Panc1 (cell line): ENCODE measurements around the gene RFPL4A. TPM values are rescaled to one million over a fixed set of nuclear protein-coding genes. Genes with fewer than 3 reads are reported as not detected.
"Not testable (repeated sequence)": the region's sequence is repeated elsewhere in the genome, so short reads cannot be mapped to it uniquely, and the experiment has no call there.

Experiments used
- ATAC-seq: fragments of 200-7000 bp; cut with Tn5 transposase; 2 replicates; pipeline ENCODE4 v1.9.1; 2020; ENCODE audit warnings: mild to moderate bottlenecking, moderate library complexity
- Bru-seq: library from RNA; stranded (reverse); fragments of 400-500 nt; gene quantifications from one replicate; lab custom pipeline; 2021; lab: Mats Ljungman, UMichigan
- BruChase-seq, 2 experiments: library from RNA; stranded (reverse); fragments of 400-500 nt; gene quantifications; one replicate each; lab custom pipeline; 2021; lab: Mats Ljungman, UMichigan
- BruUV-seq: library from RNA; stranded (reverse); fragments of 400-500 nt; replicated peaks from 2 replicates; lab custom pipeline; 2021; lab: Mats Ljungman, UMichigan
- CTCF ChIA-PET: fragments of 300-600 bp; sonication (Branson Sonifier 250); formaldehyde crosslinking; loops from one replicate; lab custom pipeline; 2022; ENCODE audit warnings: antibody characterized with exemption; lab: Charles Lee
- POLR2A ChIA-PET: fragments of 300-600 bp; sonication (Branson Sonifier 250); formaldehyde crosslinking; loops from one replicate; lab custom pipeline; 2022; ENCODE audit warnings: antibody characterized with exemption; lab: Charles Lee
- DNase-seq: peaks from one replicate; pipeline ENCODE4 v3.0.0-alpha.2; 2010; ENCODE audit warnings: low read depth, low spot score
- H3K27ac ChIP-seq: 2 replicates; pipeline ENCODE4 v1.5.1; 2011; ENCODE audit warnings: mild to moderate bottlenecking, low read length, inconsistent platforms
- H3K27me3 ChIP-seq: fragments of 200-500 bp; sonication (Bioruptor generic); 2 replicates; pipeline ENCODE4 v1.6.0; 2014; ENCODE audit warnings: low read length, inconsistent platforms; ENCODE audit not compliant: control insufficient read depth, insufficient read depth
- H3K36me3 ChIP-seq: fragments of 200-500 bp; sonication (Bioruptor generic); 2 replicates; pipeline ENCODE4 v1.5.1; 2014; ENCODE audit warnings: inconsistent platforms, mild to moderate bottlenecking, low read length, moderate library complexity; ENCODE audit not compliant: control insufficient read depth, insufficient read depth
- H3K4me1 ChIP-seq: 2 replicates; pipeline ENCODE4 v1.5.1; 2011; ENCODE audit warnings: inconsistent platforms, mild to moderate bottlenecking, low read length, moderate library complexity; ENCODE audit not compliant: control insufficient read depth, insufficient read depth
- H3K4me3 ChIP-seq, 2 experiments: 2 replicates each; pipeline ENCODE4 v1.5.1; 2011 to 2012; ENCODE audit warnings: low read depth in 2 of 2, low read length in 2 of 2, mild to moderate bottlenecking in 2 of 2, inconsistent platforms in 1 of 2, moderate library complexity in 1 of 2
- H3K9me3 ChIP-seq: fragments of 200-500 bp; sonication (Bioruptor generic); 2 replicates; pipeline ENCODE4 v1.5.1; 2014; ENCODE audit warnings: low read depth, mild to moderate bottlenecking, inconsistent platforms, low read length, moderate library complexity; ENCODE audit not compliant: control insufficient read depth, insufficient read depth
- CTCF ChIP-seq: fragments of 450-650 bp; IDR thresholded peaks from 2 replicates; pipeline ENCODE4 v1.5.1; 2017; ENCODE audit warnings: mild to moderate bottlenecking
- POLR2AphosphoS5 ChIP-seq: IDR thresholded peaks from 2 replicates; pipeline ENCODE4 v1.6.1; 2012; ENCODE audit warnings: mild to moderate bottlenecking, low read depth, low read length, moderate library complexity
- SIN3A ChIP-seq: IDR thresholded peaks from 2 replicates; pipeline ENCODE4 v1.6.1; 2012; ENCODE audit warnings: low read depth, mild to moderate bottlenecking, low read length, moderate library complexity, borderline replicate concordance; ENCODE audit not compliant: insufficient read depth
- TCF7L2 ChIP-seq: IDR thresholded peaks from 2 replicates; pipeline ENCODE4 v1.6.1; 2011; ENCODE audit warnings: mild to moderate bottlenecking, low read depth, low read length, inconsistent platforms
- in situ Hi-C: cut with HindIII; loops from 2 replicates; pipeline ENCODE4 v1.10.0; 2016; ENCODE audit warnings: low sequenced_read_pairs, low pct_unique_long_range_greater_than_20kb
- intact Hi-C: fragments of 100-400 bp; cut with micrococcal nuclease; formaldehyde crosslinking; loops from one replicate; pipeline ENCODE4 v1.10.0; 2022; ENCODE audit not compliant: unreplicated experiment
- long read RNA-seq: library from polyadenylated mRNA; unstranded; transcript quantifications from one replicate; pipeline ENCODE4 v2.0.0, GENCODE V29; 2021; ENCODE audit not compliant: unreplicated experiment
- polyA plus RNA-seq: library from polyadenylated mRNA; unstranded; fragments of >200 nt; gene quantifications from one replicate; pipeline ENCODE4 v1.2.1, GENCODE V29; 2012; ENCODE audit warnings: missing spikeins; ENCODE audit not compliant: insufficient read length
- total RNA-seq: library from RNA; stranded (reverse); gene quantifications from one replicate; pipeline ENCODE4 v1.2.1, GENCODE V29; 2021; ENCODE audit not compliant: unreplicated experiment
- TF ChIP-seq, protein P1 (sequence below), 2 experiments: IDR thresholded peaks; 2 replicates each; pipeline ENCODE4 v1.6.1; 2011 to 2012; ENCODE audit warnings: low read depth in 2 of 2, control low read depth in 1 of 2, low read length in 1 of 2, mild to moderate bottlenecking in 1 of 2, moderate library complexity in 1 of 2; ENCODE audit not compliant: insufficient read depth in 1 of 2

The RFPL4A gene
- not detected for total RNA-seq
- polyA plus RNA-seq, result not detected
- Bru-seq, nascent RNA, result not detected
- BruChase-seq, experiment 1, labeled RNA remaining after a 2-hour chase, result percentile 20 among the genes with signal in this experiment
- BruChase-seq, experiment 2, labeled RNA remaining after a 6-hour chase, result percentile 12 among the genes with signal in this experiment
- long read RNA-seq, result 0 reads

DNA sequence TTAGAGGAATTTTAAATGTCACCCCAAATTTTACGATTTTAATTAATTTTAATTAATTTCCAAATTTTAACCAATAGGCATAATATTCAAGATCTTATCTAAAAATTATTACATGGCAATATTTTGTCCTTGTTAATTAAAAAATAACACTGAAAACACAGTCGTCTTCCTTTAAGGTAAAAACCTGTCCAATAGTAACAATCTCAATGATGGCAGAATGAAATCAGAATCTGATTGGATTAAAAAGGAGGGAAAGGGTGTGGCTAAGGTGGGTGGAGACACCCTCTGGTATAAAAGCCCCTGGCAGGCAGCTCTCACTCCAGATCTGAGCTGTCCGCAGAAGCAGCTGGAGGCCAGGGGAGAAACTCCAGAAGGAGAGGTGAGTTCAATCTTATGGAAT, at the start of gene RFPL4A:
Gene RFPL4A, plus strand, starts transcription at position 301 of the 400 bp plus-strand sequence. CDS start 2,704 bp downstream, outside the sequence.
- in situ Hi-C loops, H3K9me3 ChIP-seq, H3K4me3 ChIP-seq, CTCF ChIA-PET, H3K36me3 ChIP-seq, DNase-seq, ATAC-seq, H3K4me1 ChIP-seq, intact Hi-C loops, BruUV-seq, POLR2A ChIA-PET, H3K27ac ChIP-seq: not testable (repeated sequence)
- H3K27me3 ChIP-seq, result peaks cover 25% of the 10 kb centered on the region

DNA sequence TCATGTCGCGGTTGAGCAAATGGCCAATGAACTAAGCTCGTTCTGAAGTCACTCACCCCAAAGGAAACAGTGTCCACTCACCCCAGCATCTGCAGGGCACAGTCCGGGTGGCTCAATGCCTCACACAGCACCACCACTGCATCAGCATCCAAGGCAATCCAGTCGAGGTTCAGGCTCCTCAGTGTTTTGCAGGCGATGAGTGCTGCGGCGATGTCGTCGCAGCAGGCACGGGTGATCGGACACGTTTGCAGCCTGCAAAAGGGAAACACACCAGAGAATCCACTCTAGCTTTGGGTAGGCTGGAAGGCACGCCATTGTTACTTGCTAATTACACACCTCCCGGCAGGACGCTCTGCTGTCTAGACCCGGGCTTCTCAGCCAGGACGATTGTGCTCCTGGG, 47.2 kb upstream of the RFPL4A start:
- Histone ChIP-seq H3K4me1 (no peaks in the 10 kb centered on the region), H3K9me3 (no peaks in the 10 kb centered on the region), H3K4me3 (no peak overlapping the region), H3K27me3 (peaks cover 21% of the 10 kb centered on the region), H3K36me3 (no peaks in the 10 kb centered on the region), H3K27ac (no peak overlapping the region)
- TF ChIP-seq CTCF (no peak), SIN3A (no peak), TCF7L2 (no peak), POLR2AphosphoS5 (no peak)
- TF ChIP-seq, protein P1, sequence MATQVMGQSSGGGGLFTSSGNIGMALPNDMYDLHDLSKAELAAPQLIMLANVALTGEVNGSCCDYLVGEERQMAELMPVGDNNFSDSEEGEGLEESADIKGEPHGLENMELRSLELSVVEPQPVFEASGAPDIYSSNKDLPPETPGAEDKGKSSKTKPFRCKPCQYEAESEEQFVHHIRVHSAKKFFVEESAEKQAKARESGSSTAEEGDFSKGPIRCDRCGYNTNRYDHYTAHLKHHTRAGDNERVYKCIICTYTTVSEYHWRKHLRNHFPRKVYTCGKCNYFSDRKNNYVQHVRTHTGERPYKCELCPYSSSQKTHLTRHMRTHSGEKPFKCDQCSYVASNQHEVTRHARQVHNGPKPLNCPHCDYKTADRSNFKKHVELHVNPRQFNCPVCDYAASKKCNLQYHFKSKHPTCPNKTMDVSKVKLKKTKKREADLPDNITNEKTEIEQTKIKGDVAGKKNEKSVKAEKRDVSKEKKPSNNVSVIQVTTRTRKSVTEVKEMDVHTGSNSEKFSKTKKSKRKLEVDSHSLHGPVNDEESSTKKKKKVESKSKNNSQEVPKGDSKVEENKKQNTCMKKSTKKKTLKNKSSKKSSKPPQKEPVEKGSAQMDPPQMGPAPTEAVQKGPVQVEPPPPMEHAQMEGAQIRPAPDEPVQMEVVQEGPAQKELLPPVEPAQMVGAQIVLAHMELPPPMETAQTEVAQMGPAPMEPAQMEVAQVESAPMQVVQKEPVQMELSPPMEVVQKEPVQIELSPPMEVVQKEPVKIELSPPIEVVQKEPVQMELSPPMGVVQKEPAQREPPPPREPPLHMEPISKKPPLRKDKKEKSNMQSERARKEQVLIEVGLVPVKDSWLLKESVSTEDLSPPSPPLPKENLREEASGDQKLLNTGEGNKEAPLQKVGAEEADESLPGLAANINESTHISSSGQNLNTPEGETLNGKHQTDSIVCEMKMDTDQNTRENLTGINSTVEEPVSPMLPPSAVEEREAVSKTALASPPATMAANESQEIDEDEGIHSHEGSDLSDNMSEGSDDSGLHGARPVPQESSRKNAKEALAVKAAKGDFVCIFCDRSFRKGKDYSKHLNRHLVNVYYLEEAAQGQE (IDR thresholded peaks at IDR 0.05; ENCODE audit: insufficient read depth in 1 of 2, low read depth in 2 of 2, low read length in 1 of 2), result no peak
- ChIA-PET CTCF (no interaction called here), POLR2A (interaction anchor here (0.6 to 0.7 kb wide), 2 partner anchors 99 to 174 kb away, joined by 3 read pairs; no protein-coding TSS in a partner anchor)
- in situ Hi-C loops (no loop called here), intact Hi-C loops (no loop called here)
- peak; percentile 20; the same call in 1 of the 2 replicates for ATAC-seq
- DNase-seq, result no peak
- BruUV-seq, result no TSS peak
